Dedifferentiated amniotic fluid mesenchymal stem cell (primary cell): ENCODE results near the gene TMEM186.
"Not testable (repeated sequence)": the region's sequence is repeated elsewhere in the genome, so short reads cannot be mapped to it uniquely, and the experiment has no call there.

Experiments used
- DNase-seq: peaks from one replicate; pipeline ENCODE4 v3.0.0-alpha.2; 2016; ENCODE audit errors: extremely low spot score

Gene TMEM186

GRCh38 chr16:8774208-8774607, 23.2 kb downstream of the TMEM186 start:
- DNase-seq, result no peak

DNA sequence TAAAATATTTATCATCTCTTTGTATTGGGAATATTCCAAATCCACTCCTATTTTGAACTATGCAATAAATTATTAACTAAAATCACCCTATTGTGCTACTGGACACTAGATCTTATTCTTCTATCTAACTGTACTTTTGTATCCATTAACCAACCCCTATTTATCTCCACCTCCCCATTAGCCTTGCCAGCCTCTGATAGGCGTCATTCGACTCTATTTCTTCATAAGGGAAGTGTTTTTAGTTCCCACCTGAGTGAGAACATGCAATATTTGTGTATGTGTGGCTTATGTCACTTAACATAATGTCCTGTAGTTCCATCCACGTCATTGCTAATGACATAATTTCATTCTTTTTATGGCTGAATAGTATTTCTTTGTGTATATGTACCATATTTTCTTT, 23.9 kb downstream of the TMEM186 start:
- no peak for DNase-seq

GRCh38 chr16:8768692-8769091, 28.7 kb downstream of the TMEM186 start:
- no peak for DNase-seq

DNA sequence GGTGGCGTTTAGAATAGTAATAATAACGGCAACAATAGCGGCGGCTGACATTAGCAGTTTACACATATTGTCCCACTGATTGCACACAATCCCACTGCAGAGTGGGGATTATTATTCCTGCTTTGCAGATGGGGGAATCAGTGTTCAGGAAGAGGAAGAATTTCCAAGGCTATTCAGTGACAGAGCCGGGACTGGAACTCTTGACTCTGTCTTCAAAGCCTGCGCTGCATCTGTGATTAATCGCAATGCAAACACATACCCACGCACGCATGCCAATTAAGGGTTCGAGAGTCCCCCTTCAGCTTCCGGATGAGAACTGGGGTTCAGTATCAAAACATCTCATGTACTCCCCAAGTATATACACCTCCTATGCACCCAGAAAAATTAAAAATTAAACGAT, 29.2 kb downstream of the TMEM186 start:
- DNase-seq, result no peak

- no peak for DNase-seq
Observed at GRCh38 chr16:8767176-8767575, 30.3 kb downstream of the TMEM186 start.

DNA sequence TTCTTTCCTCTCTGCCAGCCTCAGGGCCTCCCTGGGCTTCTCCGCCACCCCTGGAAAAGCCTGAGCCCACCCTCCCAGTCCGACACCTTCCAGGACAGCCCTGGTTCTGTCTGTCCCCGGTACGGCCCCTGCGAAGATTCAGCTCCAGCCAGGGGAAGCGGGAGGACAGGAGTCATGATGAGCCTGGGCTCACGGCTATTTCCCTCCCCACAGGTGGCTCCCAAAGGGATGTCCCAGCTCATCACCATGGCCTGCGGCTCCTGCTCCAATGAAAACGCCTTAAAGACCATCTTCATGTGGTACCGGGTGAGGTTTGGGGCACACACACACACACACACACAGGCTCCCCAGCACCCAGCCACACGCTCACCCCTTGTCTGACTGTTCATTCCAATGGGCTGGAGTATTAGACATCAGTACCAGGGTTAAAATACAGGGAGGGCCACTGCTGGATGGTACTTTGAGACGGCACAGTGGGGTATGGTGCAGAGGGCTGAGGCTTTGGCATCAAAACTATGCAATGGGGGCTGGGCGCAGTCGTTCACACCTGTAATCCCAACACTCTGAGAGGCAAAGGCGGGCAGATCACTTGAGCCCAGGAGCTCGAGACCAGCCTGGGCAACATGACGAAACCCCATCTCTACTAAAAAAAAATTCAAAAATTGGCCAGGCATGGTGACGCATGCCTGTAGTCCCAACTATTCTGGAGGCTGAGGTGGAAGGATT, 32.8 kb downstream of the TMEM186 start:
- DNase-seq, result no peak

DNA sequence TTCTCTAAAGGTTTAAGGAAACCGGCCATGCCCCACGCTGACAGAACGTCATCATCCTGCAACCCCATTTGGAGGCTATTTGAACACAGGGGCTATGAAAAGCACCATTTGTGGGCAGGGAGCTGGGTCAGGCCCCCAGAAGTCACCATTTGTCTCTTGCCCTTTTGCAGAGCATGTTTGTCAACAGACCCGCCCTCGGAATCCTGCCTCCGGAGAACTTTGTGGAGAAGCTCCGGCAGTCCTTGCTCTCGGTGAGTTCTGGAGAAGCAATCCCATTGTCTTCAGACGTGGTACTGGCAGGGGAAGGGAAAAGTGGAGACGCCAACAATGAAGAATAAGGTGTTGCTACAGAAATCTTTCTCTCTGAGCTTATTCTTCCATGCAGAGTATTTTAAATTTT, 33.5 kb downstream of the TMEM186 start:
- no peak for DNase-seq

DNA sequence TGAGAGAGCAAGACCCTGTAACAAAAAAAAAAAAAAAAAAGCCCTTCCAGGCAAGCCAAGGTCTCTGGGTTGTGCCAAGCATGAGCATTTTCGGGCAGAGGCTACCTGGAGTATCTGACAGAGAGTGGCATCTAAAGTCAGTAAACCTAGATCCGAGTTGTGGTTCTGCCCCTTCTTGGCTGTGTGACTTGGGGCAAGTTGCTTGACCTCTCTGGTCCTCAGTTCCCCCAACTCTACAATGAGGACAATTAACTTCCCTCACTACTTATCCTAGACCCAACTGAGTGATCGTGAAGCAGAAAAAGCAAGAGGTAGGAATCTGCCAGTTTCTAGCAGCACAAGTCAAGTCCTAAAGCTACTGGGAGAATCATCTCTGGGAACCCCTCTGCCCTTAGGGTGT, 34.4 kb downstream of the TMEM186 start:
- no peak for DNase-seq

- no peak for DNase-seq
Observed at GRCh38 chr16:8762254-8762653, 35.2 kb downstream of the TMEM186 start.

- DNase-seq, result no peak
Observed at GRCh38 chr16:8761078-8761477, 36.4 kb downstream of the TMEM186 start.

GRCh38 chr16:8760021-8760420, 37.4 kb downstream of the TMEM186 start:
- no peak for DNase-seq

DNA sequence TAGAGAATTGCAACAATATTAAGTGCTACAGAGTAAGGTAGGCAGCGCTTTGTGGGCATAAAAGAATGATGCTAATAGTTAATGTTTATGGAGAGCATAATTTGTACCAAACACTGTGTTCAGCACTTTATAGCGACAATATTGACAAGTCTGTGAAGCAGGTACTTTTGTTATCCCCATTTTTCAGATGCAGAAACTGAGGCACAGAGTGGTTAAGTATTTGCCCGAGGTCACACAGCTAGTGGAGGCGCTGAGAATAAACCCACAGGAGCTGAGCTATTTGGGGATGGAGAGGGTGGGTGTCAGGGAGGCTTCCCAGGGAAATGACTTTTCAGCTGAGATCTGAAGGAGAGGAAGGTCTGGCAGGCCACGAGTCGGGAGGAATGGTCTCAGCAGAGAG, 39.4 kb downstream of the TMEM186 start:
- DNase-seq, result no peak

DNA sequence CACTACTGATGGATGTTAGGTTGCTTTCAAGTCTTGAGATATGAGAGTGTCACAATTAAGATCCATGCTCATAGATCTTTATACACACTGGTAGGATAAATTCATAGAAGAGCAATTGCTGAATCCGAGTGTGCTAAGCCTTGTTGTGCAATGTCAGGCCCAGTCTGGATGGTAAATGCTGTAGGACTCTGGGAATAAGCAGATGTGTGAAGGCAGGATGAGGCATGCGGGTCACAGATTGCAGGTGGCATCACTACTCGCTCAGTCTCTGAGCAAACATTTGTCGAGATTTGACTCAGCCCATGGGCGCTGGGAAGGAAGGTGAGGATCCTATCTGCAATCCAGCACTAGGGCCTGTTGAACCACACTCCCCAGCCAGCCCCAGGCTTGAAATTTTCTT, 40.7 kb downstream of the TMEM186 start:
- no peak for DNase-seq

- no peak for DNase-seq
Observed at GRCh38 chr16:8753416-8754054, 43.9 kb downstream of the TMEM186 start.

DNA sequence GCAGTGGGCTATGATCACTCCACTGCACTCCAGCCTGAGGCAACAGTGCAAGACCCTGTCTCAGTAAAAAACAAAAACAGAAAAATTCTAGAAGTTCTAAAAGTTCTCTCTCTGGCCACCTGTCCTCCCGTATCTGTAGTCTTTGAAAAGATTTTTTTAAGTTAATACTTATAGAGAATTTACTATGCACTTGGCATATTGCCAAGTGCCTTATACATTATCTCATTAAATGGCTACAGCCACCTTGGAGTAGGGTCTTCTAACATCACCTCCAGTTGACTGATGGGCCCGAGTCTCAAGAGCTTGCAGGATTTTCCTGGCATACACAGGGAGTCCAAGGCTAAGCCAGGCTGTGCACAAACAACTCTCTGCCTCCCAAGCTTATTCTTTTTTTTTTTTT, 44.7 kb downstream of the TMEM186 start:
- no peak for DNase-seq

GRCh38 chr16:8751481-8752311, 45.7 kb downstream of the TMEM186 start:
- peak; percentile 44 for DNase-seq

GRCh38 chr16:8748944-8749343, 48.5 kb downstream of the TMEM186 start:
- DNase-seq, result not testable (repeated sequence)
